Endothelial cell of umbilical vein (primary cell): Measurements from ENCODE around the gene TBC1D10A. TPM values are rescaled to one million over a fixed set of nuclear protein-coding genes. Genes with fewer than 3 reads are reported as not detected.

Source experiments
- BruUV-seq: library from RNA; stranded (reverse); fragments of 400-500 nt; replicated peaks from 2 replicates; lab custom pipeline; 2021; lab: Mats Ljungman, UMichigan
- CTCF ChIA-PET: fragments of 300-600, 350-600 bp; sonication (Branson Sonifier 250); formaldehyde crosslinking; loops from one replicate; lab custom pipeline; 2021; ENCODE audit warnings: antibody characterized with exemption, inconsistent platforms; lab: Charles Lee
- POLR2A ChIA-PET: fragments of 300-600, 350-600 bp; sonication (Branson Sonifier 250); formaldehyde crosslinking; loops from one replicate; lab custom pipeline; 2021; ENCODE audit warnings: antibody characterized with exemption, inconsistent platforms; lab: Charles Lee
- DNase-seq: peaks from one replicate; pipeline ENCODE4 v3.0.0-alpha.2; 2011; ENCODE audit warnings: low read depth, low spot score
- FAIRE-seq: peaks from 2 replicates; lab custom pipeline; 2011; peaks lifted over from hg19 to GRCh38; lab: Jason Lieb, UNC
- H2AFZ ChIP-seq: 2 replicates; pipeline ENCODE4 v1.6.0; 2012; ENCODE audit warnings: low read depth, low read length, control low read depth, inconsistent platforms
- H3K27ac ChIP-seq: 2 replicates; pipeline ENCODE4 v1.5.1; 2011; ENCODE audit warnings: low read depth, mild to moderate bottlenecking, control low read depth, low read length, moderate library complexity; ENCODE audit not compliant: insufficient read depth
- H3K27me3 ChIP-seq, 2 experiments: 2 replicates each; pipeline versions ENCODE4 v1.6.0 to v1.6.1; 2011; ENCODE audit warnings: low read length in 2 of 2, mixed read lengths in 1 of 2; ENCODE audit not compliant: control insufficient read depth in 2 of 2, insufficient read depth in 2 of 2
- H3K36me3 ChIP-seq, 2 experiments: 2 replicates in 1 of 2; 3 replicates in 1 of 2; pipeline ENCODE4 v1.5.1; 2011; ENCODE audit warnings: low read length in 2 of 2, mild to moderate bottlenecking in 1 of 2, moderate library complexity in 1 of 2; ENCODE audit not compliant: control insufficient read depth in 2 of 2, insufficient read depth in 2 of 2; ENCODE audit errors: extremely low read depth in 1 of 2
- H3K4me1 ChIP-seq: 3 replicates; pipeline ENCODE4 v1.5.1; 2011; ENCODE audit warnings: mild to moderate bottlenecking, low read length; ENCODE audit not compliant: control insufficient read depth, insufficient read depth; ENCODE audit errors: extremely low read depth
- H3K4me2 ChIP-seq: 2 replicates; pipeline ENCODE4 v1.6.1; 2011; ENCODE audit warnings: low read length, control low read depth, mixed read lengths; ENCODE audit not compliant: insufficient read depth
- H3K4me3 ChIP-seq, 3 experiments: fragments of 200-600 bp in 1 of 3; sonication (generic), shearing (Covaris generic) in 1 of 3; replicated peaks in 1 of 3; 2 replicates each; pipeline ENCODE4 v1.5.1; 2011 to 2016; ENCODE audit warnings: control low read depth in 3 of 3, low read length in 3 of 3, mild to moderate bottlenecking in 2 of 3, inconsistent platforms in 1 of 3, low read depth in 1 of 3, moderate library complexity in 1 of 3; ENCODE audit not compliant: insufficient read depth in 1 of 3
- H3K79me2 ChIP-seq: 2 replicates; pipeline ENCODE4 v1.6.0; 2012; ENCODE audit warnings: low read length, inconsistent platforms; ENCODE audit not compliant: control insufficient read depth, insufficient read depth
- H3K9ac ChIP-seq: replicated peaks from 2 replicates; pipeline ENCODE3; 2011; ENCODE audit warnings: low read length, control low read depth; ENCODE audit not compliant: insufficient read depth; ENCODE audit errors: extremely low read depth
- H3K9me1 ChIP-seq: replicated peaks from 3 replicates; pipeline ENCODE4 v1.6.0; 2011; ENCODE audit warnings: mild to moderate bottlenecking, low read length; ENCODE audit not compliant: control insufficient read depth, insufficient read depth; ENCODE audit errors: extremely low read depth
- H3K9me3 ChIP-seq: replicated peaks from 2 replicates; pipeline ENCODE4 v1.5.1; 2012; ENCODE audit warnings: low read length, inconsistent platforms; ENCODE audit not compliant: control insufficient read depth, insufficient read depth
- H4K20me1 ChIP-seq: replicated peaks from 2 replicates; pipeline ENCODE3; 2011; ENCODE audit warnings: mild to moderate bottlenecking, low read length; ENCODE audit not compliant: control insufficient read depth, insufficient read depth; ENCODE audit errors: extremely low read depth
- EZH2 ChIP-seq: IDR thresholded peaks from 2 replicates; pipeline ENCODE4 v1.6.1; 2012; ENCODE audit warnings: borderline replicate concordance, low read depth, mild to moderate bottlenecking, moderate library complexity, low read length, inconsistent platforms; ENCODE audit not compliant: severe bottlenecking
- FOS ChIP-seq: IDR thresholded peaks from 2 replicates; pipeline ENCODE4 v1.6.1; 2011; ENCODE audit warnings: mild to moderate bottlenecking, low read length, moderate library complexity, borderline replicate concordance; ENCODE audit not compliant: insufficient read depth
- GATA2 ChIP-seq: IDR thresholded peaks from 2 replicates; pipeline ENCODE4 v1.7.0; 2011; ENCODE audit warnings: low read depth, mild to moderate bottlenecking, moderate library complexity, mixed read lengths, low read length; ENCODE audit not compliant: insufficient read length, insufficient read depth
- JUN ChIP-seq: IDR thresholded peaks from 2 replicates; pipeline ENCODE4 v1.6.1; 2011; ENCODE audit warnings: borderline replicate concordance, low read depth; ENCODE audit not compliant: insufficient read length, insufficient read depth
- MYC ChIP-seq: IDR thresholded peaks from one replicate; pipeline ENCODE4 v1.6.1; 2011; ENCODE audit warnings: mild to moderate bottlenecking, low read depth, low read length
- POLR2A ChIP-seq: IDR thresholded peaks from 2 replicates; pipeline ENCODE4 v1.6.1; 2012; ENCODE audit warnings: low read depth, mild to moderate bottlenecking, control low read depth, low read length
- POLR2AphosphoS5 ChIP-seq: IDR thresholded peaks from 2 replicates; pipeline ENCODE4 v1.6.1; 2012; ENCODE audit warnings: low read depth, mild to moderate bottlenecking, control low read depth, low read length, moderate library complexity; ENCODE audit not compliant: insufficient read depth
- dilution Hi-C: fragments of 300-500 bp; cut with MboI; formaldehyde crosslinking; loops from one replicate; pipeline ENCODE4 v1.15.0; 2019; ENCODE audit warnings: low sequenced_read_pairs; ENCODE audit not compliant: extremely low pct_ligation_motif_present
- intact Hi-C: fragments of 100-400 bp; cut with micrococcal nuclease; formaldehyde crosslinking; loops from one replicate; pipeline ENCODE4 v1.10.0; 2022
- polyA plus RNA-seq, 4 experiments: library from polyadenylated mRNA; depleted of rRNA in 3 of 4; stranded (reverse) in 3 of 4; unstranded in 1 of 4; fragments of >200 nt; gene quantifications; 2 replicates each; pipeline versions ENCODE4 v1.2.1 to v1.2.3, GENCODE V29; 2011 to 2012; ENCODE audit warnings: missing spikeins in 1 of 4
- total RNA-seq: library from RNA; stranded (reverse); gene quantifications from 2 replicates; pipeline ENCODE4 v1.2.3, GENCODE V29; 2021
- TF ChIP-seq, protein P1 (sequence below): IDR thresholded peaks from 2 replicates; pipeline ENCODE4 v1.6.1; 2011; ENCODE audit not compliant: insufficient read depth, insufficient read length
- TF ChIP-seq, protein P2 (sequence below), 2 donors: IDR thresholded peaks; 1 replicate in 1 of 2; 2 replicates in 1 of 2; pipeline ENCODE4 v1.5.1; 2011; ENCODE audit warnings: low read length in 2 of 2, mild to moderate bottlenecking in 2 of 2, moderate library complexity in 2 of 2, control low read depth in 1 of 2, inconsistent platforms in 1 of 2, low read depth in 1 of 2; ENCODE audit not compliant: insufficient read depth in 1 of 2; ENCODE audit errors: extremely low read depth in 1 of 2

Gene TBC1D10A
- total and polyA plus RNA-seq, 2 donors (not counting 3 experiments of a cell fraction or from before 2014, with no cell fraction given), result 10.0 to 11.9 TPM

DNA sequence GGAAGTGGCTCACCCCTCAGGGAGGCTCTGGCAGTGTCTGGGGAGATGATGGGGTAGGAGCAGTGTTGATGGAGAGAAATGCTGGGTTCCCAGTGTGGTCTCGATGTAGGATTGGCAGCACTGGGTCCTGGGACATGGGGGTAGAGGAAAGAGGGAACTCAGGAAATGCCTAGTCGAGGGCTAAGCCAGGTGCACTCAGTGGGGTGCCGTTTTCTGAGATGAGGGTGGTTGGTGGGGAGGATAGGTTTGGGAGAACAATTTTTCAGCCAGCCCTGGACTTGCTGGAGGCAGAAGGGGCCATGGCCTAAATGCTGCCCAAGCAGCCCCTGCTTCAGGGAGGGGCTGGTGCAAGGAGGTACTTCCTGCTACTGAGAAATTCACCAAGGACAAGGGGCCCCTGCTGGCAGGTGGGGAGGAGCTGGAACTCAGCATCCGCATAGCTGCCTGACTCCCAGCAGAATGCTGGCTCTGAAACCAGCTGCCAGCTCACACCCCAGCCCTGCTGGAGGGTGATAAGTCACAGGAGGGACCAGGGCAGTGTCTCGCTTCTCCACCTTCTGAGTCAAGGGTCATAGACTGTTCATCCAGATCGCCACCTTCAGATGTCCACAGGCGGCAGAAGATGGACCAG lies 36.0 kb upstream of the TBC1D10A start:
- no peak overlapping the region for H3K27ac ChIP-seq
- FAIRE-seq, result no peak
- H3K27me3 ChIP-seq, result no peaks in the 10 kb centered on the region
- H3K79me2 ChIP-seq, result no peaks in the 10 kb centered on the region
- TF ChIP-seq FOS (no peak), EZH2 (no peak), POLR2AphosphoS5 (no peak), MYC (no peak), POLR2A (no peak), JUN (no peak), GATA2 (no peak)
- TF ChIP-seq, protein P1, sequence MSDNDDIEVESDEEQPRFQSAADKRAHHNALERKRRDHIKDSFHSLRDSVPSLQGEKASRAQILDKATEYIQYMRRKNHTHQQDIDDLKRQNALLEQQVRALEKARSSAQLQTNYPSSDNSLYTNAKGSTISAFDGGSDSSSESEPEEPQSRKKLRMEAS, result no peak
- TF ChIP-seq, protein P2, sequence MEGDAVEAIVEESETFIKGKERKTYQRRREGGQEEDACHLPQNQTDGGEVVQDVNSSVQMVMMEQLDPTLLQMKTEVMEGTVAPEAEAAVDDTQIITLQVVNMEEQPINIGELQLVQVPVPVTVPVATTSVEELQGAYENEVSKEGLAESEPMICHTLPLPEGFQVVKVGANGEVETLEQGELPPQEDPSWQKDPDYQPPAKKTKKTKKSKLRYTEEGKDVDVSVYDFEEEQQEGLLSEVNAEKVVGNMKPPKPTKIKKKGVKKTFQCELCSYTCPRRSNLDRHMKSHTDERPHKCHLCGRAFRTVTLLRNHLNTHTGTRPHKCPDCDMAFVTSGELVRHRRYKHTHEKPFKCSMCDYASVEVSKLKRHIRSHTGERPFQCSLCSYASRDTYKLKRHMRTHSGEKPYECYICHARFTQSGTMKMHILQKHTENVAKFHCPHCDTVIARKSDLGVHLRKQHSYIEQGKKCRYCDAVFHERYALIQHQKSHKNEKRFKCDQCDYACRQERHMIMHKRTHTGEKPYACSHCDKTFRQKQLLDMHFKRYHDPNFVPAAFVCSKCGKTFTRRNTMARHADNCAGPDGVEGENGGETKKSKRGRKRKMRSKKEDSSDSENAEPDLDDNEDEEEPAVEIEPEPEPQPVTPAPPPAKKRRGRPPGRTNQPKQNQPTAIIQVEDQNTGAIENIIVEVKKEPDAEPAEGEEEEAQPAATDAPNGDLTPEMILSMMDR (IDR thresholded peaks at IDR 0.05; ENCODE audit: extremely low read depth in 1 of 2, insufficient read depth in 1 of 2, low read depth in 1 of 2, low read length in 2 of 2), result no peak
- H3K4me1 ChIP-seq, result no peaks in the 10 kb centered on the region
- BruUV-seq, result no TSS peak
- H3K4me2 ChIP-seq, result no peak overlapping the region
- H3K36me3 ChIP-seq, result no peaks in the 10 kb centered on the region
- no peaks in the 10 kb centered on the region for H3K9me1 ChIP-seq
- ChIA-PET POLR2A (no interaction called here), CTCF (interaction anchor here (0.6 to 1.5 kb wide), 4 partner anchors 12 to 75 kb away, joined by 3 to 4 read pairs (median 3); partner anchors contain the start of gene RNF215)
- dilution Hi-C loops (no loop called here), intact Hi-C loops (no loop called here)
- no peaks in the 10 kb centered on the region for H3K9me3 ChIP-seq
- no peak overlapping the region for H3K9ac ChIP-seq
- H4K20me1 ChIP-seq, result no peaks in the 10 kb centered on the region
- no peak overlapping the region for H3K4me3 ChIP-seq
- DNase-seq, result no peak
- H2AFZ ChIP-seq, result no peak overlapping the region
